ENCODE data around the gene RPS14. TPM values are rescaled to one million over a fixed set of nuclear protein-coding genes. Genes with fewer than 3 reads are reported as not detected.

RPS14 gene
- total and polyA plus RNA-seq, 2 of the 8 experiments (the other 6 are each of a cell fraction or from before 2014, with no cell fraction given): 2,548 to 6,423 TPM

GRCh38 chr5:150406723-150407095, 42.8 kb downstream of the RPS14 start:
- Histone ChIP-seq H3K79me2 (ENCODE audit: control insufficient read depth in 1 of 2, insufficient read depth in 2 of 2, low read length in 2 of 2) (no peaks in the 10 kb centered on the region), H3K36me3 (ENCODE audit: control insufficient read depth in 2 of 4, insufficient read depth in 4 of 4, low read length in 3 of 4) (peaks cover 0 to 15% (median 7%) of the 10 kb centered on the region in 4 experiments; a peak in 5 of 8 replicates), H4K5ac (ENCODE audit: insufficient read length, low read depth, low read length) (no peak overlapping the region), H2BK15ac (ENCODE audit: low read length) (no peak overlapping the region), H4K8ac (ENCODE audit: extremely low read depth, insufficient read depth, low read length) (no peak overlapping the region), H3K4me1 (replicated peaks in 1 of 4; ENCODE audit: control insufficient read depth in 3 of 4, insufficient read depth in 4 of 4, low read length in 3 of 4) (peaks cover 6 to 15% (median 9%) of the 10 kb centered on the region in 4 experiments), H3K14ac (ENCODE audit: insufficient read length) (no peak overlapping the region), H3K23me2 (ENCODE audit: low read depth, low read length) (peaks cover 3% of the 10 kb centered on the region), H3K9me3 (ENCODE audit: insufficient read depth in 2 of 2, low read depth in 1 of 2, low read length in 1 of 2) (no peaks in the 10 kb centered on the region), H3K4me3 (ENCODE audit: extremely low read depth in 1 of 4, insufficient read depth in 2 of 4, low read depth in 3 of 4, low read length in 4 of 4) (no peak overlapping the region), H3K4me2 (ENCODE audit: insufficient read depth in 1 of 2, low read depth in 2 of 2, low read length in 2 of 2) (no peak overlapping the region), H2AFZ (ENCODE audit: low read length) (no peak overlapping the region), H2BK20ac (ENCODE audit: low read length) (no peak overlapping the region), H2BK12ac (ENCODE audit: low read depth, low read length) (no peak overlapping the region), H2BK5ac (ENCODE audit: low read depth, low read length) (no peak overlapping the region), H3K27ac (ENCODE audit: low read depth, low read length) (no peak overlapping the region), H2AK5ac (ENCODE audit: low read depth, low read length) (no peak overlapping the region), H2BK120ac (replicated peaks; ENCODE audit: low read depth, low read length) (no peak overlapping the region), H3K18ac (ENCODE audit: extremely low read depth, low read length) (no peak overlapping the region), H3K56ac (replicated peaks; ENCODE audit: insufficient read length, low read depth, low read length) (no peak overlapping the region), H3K4ac (replicated peaks; ENCODE audit: insufficient read length, low read depth, low read length) (no peak overlapping the region), H3K23ac (ENCODE audit: insufficient read length) (no peak overlapping the region), H3K79me1 (ENCODE audit: low read depth, low read length) (no peaks in the 10 kb centered on the region), H4K20me1 (replicated peaks in 1 of 2; ENCODE audit: control insufficient read depth in 1 of 2, insufficient read depth in 2 of 2, low read length in 2 of 2) (peaks cover 2 to 4% of the 10 kb centered on the region in 2 experiments), H3K9ac (replicated peaks in 1 of 4; ENCODE audit: extremely low read depth in 1 of 4, low read depth in 3 of 4, low read length in 3 of 4) (no peak overlapping the region), H4K91ac (replicated peaks; ENCODE audit: insufficient read length, low read length) (no peak overlapping the region), H3K27me3 (replicated peaks in 1 of 4; ENCODE audit: control insufficient read depth in 3 of 4, extremely low read depth in 1 of 4, insufficient read depth in 3 of 4, low read length in 3 of 4) (no peaks in the 10 kb centered on the region)
- no peak for DNase-seq (ENCODE audit: low read depth in 1 of 2, low spot score in 2 of 2)
- CTCF ChIA-PET (ENCODE audit: partially characterized antibody): interaction anchor here (4.9 to 16.9 kb wide), 3 partner anchors 11 to 29 kb away, joined by 38 to 274 read pairs (median 245); no protein-coding TSS in a partner anchor
- no peak for FAIRE-seq
- POLR2A ChIA-PET (ENCODE audit: partially characterized antibody): interaction anchor here (1.1 to 19.1 kb wide), 3 partner anchors 10 to 37 kb away, joined by 5 to 455 read pairs (median 31); partner anchors contain the start of gene TCOF1
- 87% methylated on average over 10 of the region's 10 CpGs; no CpG with 5 or more reads in 1 of the 2 experiments for WGBS, 2 experiments (ENCODE audit: extremely low coverage in 1 of 2, insufficient coverage in 1 of 2, insufficient read length in 1 of 2, insufficient replicate concordance in 2 of 2, low coverage in 1 of 2, low lambda C conversion rate in 2 of 2, missing lambda C conversion rate in 1 of 2)
- TF ChIP-seq BACH1 (IDR thresholded peaks at IDR 0.05; ENCODE audit: low read length): no peak
- TF ChIP-seq CEBPB (IDR thresholded peaks at IDR 0.05; ENCODE audit: low read depth, low read length): no peak
